Left ventricle myocardium superior (tissue), 1 donor: ENCODE measurements around the gene CHMP4B. TPM values are rescaled to one million over a fixed set of nuclear protein-coding genes. Genes with fewer than 3 reads are reported as not detected.

Experiments used
- ATAC-seq: fragments of 200-7000 bp; cut with Tn5 transposase; one replicate; pipeline ENCODE4 v1.9.1; 2020; ENCODE audit warnings: mild to moderate bottlenecking, moderate library complexity
- DNase-seq: peaks from one replicate; pipeline ENCODE4 v3.0.0-alpha.2; 2020
- intact Hi-C: fragments of 100-400 bp; cut with micrococcal nuclease; formaldehyde crosslinking; loops from one replicate; pipeline ENCODE4 v1.11.0; 2022
- total RNA-seq: library from RNA; stranded (reverse); fragmentation: NEBNext Ultra II Directional; extraction: Animal tissue kit (Norgen Biotek cat#: 25700); gene quantifications from one replicate; pipeline ENCODE4 v1.2.1, GENCODE V29; 2021
- donor health status: DM: no; HTN: yes; CAD: no; lungs with severe emphysema.

CHMP4B gene
- total RNA-seq, 1 donor from 2014 or later, result 101 TPM

GRCh38 chr20:33832103-33832804, 21.1 kb downstream of the CHMP4B start:
- ATAC-seq (peak; percentile 40), DNase-seq (peak; percentile 46)
- intact Hi-C loops, result no loop called here

- no peak for DNase-seq
- intact Hi-C loops, result no loop called here
- ATAC-seq, result no peak
These were observed 22.2 kb downstream of the CHMP4B start for GRCh38 chr20:33833333-33833732.

- ATAC-seq (no peak), DNase-seq (no peak)
- intact Hi-C loops, result no loop called here
These were observed 24.5 kb downstream of the CHMP4B start for GRCh38 chr20:33835615-33836172.

DNA sequence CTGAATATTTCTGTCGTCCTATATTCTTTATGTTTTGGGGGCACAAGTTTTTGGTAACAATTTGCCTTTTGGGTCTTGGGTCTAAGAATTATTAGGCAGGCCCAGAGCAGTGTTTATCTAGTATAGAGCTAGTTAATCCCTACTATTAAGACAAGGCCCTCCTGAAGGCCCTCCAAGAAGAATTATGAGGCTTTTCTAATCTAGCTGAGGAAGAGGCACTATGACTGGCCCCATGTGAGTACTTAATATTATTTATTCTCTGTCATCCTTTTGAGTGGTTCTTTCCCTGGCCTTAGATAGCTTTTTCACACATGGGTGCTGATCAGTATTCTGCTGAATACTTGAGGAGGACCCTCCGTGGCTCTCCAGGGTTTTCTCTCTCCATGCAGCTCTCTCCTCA, 25.1 kb downstream of the CHMP4B start:
- DNase-seq (no peak), ATAC-seq (no peak)
- intact Hi-C loops, result no loop called here

- ATAC-seq (no peak), DNase-seq (no peak)
- intact Hi-C loops, result no loop called here
These were observed 26.1 kb downstream of the CHMP4B start for GRCh38 chr20:33837096-33837830.

DNA sequence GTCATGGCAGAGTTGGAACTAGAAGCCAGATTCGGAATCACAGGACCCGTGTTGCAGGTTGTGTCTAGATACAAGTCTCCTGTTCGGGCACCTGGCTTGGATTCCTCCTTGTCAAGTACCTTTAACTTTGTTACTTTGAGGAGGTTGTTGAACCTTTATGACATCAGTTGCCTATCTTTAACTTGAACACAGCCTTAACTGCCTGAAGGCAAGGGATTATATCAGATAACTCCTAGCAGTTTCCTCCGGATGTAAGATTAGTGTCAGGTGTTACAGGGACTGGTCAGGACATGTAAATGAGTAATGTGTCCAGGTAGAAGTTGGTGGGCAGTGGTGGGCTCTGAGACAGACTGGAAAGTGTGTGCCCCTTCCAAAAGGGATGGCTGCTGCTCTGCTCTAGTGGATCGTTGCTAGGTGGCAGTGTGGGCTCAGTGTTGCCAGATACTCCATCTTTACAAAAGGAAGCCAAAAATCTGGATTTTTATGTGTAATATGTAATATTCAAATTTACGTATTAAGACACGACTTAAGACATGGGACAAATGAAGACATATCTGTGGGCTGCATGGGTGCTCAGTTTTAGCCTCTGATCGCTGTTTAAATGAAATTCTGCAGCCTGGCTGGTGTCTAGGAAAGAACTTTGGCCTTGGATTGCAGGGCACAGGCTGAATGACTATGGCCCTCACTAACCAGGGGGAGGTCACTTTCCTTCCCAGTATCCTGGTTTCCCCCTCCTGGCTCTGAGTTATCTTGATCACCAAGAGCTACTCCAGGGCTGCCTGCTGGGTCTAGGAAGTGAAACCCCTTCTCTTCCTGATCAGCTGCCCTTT, 27.1 kb downstream of the CHMP4B start:
- DNase-seq, result no peak
- intact Hi-C loops, result no loop called here
- ATAC-seq, result no peak

DNA sequence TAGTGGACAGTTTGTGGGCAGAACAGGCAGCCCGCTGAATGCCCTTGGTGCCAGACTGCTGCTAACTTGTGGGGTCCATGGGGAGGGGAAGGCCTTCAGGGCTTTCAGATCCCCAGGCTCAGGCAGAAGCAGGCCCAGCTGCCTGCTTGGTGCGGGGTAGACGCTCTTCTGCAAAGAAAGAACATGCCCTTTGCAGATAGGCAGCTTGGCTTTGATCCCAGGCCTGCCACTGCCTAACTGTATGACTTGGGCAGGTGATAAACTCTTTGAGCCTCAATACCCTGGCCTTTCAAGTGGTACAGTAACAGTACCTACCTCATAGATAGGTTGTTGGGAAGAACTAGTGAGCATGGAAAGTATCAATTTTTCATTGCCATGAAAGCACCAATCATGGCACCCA, 28.4 kb downstream of the CHMP4B start:
- peak; percentile 88 for ATAC-seq
- peak; percentile 82 for DNase-seq
- intact Hi-C loops, result no loop called here

DNA sequence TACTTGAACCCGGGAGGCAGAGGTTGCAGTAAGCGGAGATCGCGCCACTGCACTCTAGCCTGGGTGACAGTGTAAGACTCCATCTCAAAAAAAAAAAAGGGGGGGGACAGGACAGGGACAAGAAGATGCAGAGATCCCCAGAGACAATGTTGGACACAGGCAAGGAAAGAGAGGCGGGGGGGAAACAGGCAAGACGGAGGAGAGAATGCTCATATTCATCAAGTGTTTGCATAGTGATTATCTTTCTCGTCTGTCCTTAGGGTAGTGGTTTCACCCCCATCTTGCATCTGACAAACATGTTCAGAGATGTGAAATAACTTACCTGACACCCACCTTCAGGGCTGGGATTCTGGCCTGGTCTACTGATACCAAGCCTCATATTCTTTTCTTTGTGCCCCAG, 29.0 kb downstream of the CHMP4B start:
- no peak for DNase-seq
- intact Hi-C loops, result no loop called here
- no peak for ATAC-seq

DNA sequence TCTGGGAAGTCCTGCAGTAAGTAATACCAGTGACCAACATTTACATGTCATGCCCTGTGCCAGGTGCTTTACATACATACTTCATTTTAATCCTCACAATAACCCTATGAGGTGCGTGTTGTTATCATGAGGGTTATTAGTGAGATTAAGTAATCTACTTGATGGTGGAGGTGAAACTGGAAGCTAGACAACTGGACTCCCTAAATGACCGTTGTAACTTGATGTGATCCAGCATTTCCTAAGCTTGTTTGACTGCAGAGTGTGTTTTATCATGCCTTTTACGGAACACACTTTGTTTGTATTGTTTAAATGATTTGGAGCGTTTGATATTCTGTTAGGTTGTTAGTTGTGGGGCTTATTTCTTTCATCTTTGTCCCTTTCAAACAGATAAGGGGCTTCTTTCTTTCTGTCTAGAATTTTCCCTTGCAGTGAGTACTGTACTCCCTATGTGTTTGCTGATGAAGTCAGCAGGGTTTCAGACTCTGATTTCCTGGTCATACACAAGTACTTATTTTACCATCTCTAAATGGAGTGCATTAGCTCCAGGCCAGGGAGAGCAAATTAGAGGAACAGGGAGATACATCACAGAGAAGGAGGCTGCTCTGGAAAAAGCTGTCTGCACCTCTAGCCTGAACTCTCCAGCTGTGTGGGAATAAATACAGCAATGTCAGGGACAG, 29.7 kb downstream of the CHMP4B start:
- no peak for DNase-seq
- no peak for ATAC-seq
- intact Hi-C loops, result no loop called here

DNA sequence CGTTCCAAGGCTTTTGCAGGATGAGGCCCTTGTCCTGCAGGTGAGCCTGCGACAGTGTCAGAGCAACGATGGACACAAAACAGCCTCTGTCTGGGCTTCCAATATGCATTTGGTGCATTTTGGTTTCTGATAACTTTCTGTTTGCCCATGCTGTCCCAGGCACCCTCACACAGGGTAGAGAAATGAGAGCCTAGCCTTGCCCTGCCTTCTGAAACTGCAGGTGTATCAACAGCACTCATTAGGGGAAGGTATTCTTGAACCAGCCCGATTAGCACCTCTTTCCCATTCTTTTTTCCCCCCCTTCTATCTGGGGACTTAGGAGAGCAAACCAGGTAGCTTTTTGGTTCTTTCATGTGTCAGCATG, 30.3 kb downstream of the CHMP4B start:
- no peak for ATAC-seq
- intact Hi-C loops, result no loop called here
- no peak for DNase-seq

DNA sequence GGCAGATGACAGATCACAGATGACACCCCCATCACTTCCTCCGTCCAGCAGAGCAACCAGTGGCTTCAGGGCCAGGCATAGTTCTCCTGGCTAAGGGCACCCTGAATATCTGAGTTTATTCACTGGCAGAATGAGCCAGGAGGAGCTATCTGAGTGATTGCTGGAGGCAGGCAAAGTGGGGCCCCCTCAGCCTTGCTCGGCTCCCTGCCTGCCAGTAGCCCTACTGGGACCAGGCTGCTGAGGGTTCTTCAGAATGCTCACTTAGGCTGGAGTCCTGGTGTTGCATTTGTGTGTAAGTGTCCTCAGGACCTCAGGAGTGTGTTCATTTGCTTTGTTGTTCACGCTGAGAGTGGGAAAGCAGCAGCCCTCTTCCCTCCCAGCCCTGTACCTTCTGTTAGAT, 31.2 kb downstream of the CHMP4B start:
- ATAC-seq, result no peak
- DNase-seq, result no peak
- intact Hi-C loops, result no loop called here

- no peak for ATAC-seq
- no peak for DNase-seq
- intact Hi-C loops, result no loop called here
These were observed 31.9 kb downstream of the CHMP4B start for GRCh38 chr20:33843050-33843449.

DNA sequence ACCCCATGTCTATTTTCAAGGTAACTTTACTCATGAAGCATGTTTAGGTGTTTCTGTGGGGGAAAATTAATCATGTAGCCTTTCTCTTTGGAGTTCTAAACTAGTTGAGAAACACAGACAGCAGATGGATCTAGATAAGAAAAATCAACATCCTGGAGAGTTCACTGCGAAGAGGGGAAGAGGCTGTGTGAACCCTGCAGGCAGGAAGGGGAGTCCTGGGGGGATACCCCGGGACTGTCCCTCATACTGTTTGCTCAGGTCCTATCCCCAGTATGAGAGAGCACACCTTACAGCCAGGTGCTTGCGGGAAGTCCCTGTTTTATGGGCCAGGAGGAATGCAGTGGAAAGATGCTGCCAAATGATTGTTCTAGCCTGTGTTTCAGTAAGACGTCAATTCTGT, 32.7 kb downstream of the CHMP4B start:
- DNase-seq (no peak), ATAC-seq (no peak)
- intact Hi-C loops, result no loop called here

DNA sequence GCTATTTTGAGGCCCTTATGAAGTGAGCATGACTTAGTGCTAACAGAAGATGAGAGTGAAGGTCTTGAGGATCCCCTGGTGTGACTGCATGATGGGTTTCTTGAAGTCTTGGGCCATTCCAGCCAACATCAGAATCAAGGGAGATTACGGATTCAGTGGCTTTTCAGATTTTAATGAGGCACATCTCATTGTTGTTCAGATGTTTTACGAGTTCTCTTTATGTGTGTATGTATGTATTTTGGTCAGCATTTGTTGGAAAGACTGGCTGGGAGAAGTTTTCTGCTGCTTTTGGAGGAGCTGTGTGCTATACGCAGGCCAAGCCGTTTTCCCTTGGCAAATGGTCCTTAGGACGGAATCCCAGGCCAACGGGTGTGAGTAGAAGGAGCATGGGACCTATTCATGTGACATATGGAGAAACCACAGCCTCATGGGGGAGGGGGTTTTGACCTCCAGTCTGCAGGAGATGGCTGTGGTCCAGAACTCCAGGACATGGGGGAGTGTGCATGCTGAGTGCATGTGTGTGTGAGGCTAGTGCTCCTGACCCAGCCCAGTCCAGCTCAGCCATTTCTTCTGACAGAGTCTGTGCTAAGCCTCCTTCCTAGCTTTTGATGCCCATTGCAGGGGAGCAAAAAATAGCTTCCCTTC, 35.3 kb downstream of the CHMP4B start:
- intact Hi-C loops, result no loop called here
- DNase-seq, result no peak
- ATAC-seq, result peak; percentile 67

- DNase-seq (no peak), ATAC-seq (no peak)
- intact Hi-C loops, result no loop called here
These were observed 35.9 kb downstream of the CHMP4B start for GRCh38 chr20:33847006-33847405.

DNA sequence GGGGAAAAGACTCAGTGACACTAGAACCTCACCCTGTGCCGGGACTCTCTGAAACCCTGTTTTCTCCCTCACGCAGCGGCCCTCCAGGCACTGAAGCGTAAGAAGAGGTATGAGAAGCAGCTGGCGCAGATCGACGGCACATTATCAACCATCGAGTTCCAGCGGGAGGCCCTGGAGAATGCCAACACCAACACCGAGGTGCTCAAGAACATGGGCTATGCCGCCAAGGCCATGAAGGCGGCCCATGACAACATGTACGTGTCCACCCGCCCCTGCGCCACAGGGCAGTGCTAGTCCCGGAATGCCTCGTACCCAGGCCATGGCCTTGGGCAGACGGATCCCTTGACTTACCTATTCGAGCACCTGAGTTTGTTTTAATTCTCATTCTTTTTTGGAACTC, 37.2 kb downstream of the CHMP4B start:
- no peak for DNase-seq
- ATAC-seq, result no peak
- intact Hi-C loops, result no loop called here

- ATAC-seq (no peak), DNase-seq (no peak)
- intact Hi-C loops, result no loop called here
These were observed 39.0 kb downstream of the CHMP4B start for GRCh38 chr20:33850159-33850558.

- intact Hi-C loops, result no loop called here
- no peak for ATAC-seq
- no peak for DNase-seq
These were observed 40.8 kb downstream of the CHMP4B start for GRCh38 chr20:33851842-33852466.
